HG03139 (cell line): ENCODE measurements around the gene DLK2.
"Not testable (repeated sequence)": the region's sequence is repeated elsewhere in the genome, so short reads cannot be mapped to it uniquely, and the experiment has no call there.

Experiments used
- ATAC-seq: cut with Tn5 transposase; IDR thresholded peaks from one replicate; pipeline ENCODE4 v1.9.1; 2021; ENCODE audit not compliant: unreplicated experiment

Gene DLK2

DNA sequence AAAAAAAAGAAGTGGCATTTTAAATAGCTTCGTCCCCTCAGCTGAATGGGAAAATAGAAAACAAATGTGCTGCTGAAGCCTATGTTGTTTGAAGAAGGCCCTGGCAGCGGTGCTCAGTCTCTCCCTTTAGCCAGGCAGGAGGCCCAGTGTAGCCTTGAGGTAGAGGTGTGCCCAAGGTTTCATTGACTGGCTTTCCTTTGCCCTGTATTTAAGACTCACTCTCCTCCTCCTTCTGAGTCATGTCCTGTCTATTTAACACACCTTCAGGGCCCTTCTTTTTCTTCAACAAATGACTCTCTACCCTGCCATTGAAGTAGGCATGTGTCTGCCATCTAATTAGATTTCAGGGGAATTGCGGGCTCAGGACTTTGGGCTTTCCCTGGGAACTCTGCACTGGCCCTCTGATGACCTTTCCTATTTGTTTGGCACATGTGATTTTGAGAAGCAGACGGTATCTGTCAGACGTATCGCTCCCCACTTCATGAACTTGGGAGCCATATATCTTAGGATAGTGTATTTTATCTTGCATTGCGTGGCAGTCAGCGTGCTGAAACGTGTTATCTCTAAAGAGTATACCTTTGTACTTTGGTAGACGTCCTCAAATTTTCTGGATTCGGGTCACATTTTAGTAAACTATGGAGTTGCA is 26.4 kb upstream of the DLK2 start:
- ATAC-seq, result no peak

DNA sequence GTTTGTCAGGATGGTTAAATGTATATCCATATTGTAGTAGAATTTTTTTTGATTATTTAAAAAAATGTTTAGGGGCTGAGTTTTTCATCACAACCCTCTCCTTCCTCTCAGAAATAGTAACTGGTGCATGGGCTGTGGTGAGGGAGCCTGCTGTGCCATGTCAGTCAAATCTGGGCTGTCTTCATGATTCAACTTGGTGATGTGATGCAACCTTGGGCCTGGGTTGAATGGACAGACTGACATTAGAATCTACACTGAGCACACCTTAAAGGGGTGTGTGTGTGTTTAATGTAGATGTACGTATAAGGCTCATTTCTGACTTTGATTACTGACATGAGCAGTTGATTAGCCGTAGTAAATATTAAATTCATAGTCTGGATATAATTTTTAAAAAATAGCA is 25.7 kb upstream of the DLK2 start:
- ATAC-seq, result no peak

- peak; percentile 3 for ATAC-seq
These were observed 22.6 kb upstream of the DLK2 start for GRCh38 chr6:43478008-43478372.

- peak; percentile 97 for ATAC-seq
These were observed 22.1 kb upstream of the DLK2 start, which contains the start of gene TJAP1 for GRCh38 chr6:43477235-43478007. TJAP1 (plus strand) TSS chr6:43477570; CDS start chr6:43499002, 21,432 bp downstream.

GRCh38 chr6:43476746-43477145 is 21.4 kb upstream of the DLK2 start:
- no peak for ATAC-seq

- no peak for ATAC-seq
These were observed 20.2 kb upstream of the DLK2 start for GRCh38 chr6:43475516-43475915.

- ATAC-seq, result no peak
These were observed 17.2 kb upstream of the DLK2 start for GRCh38 chr6:43472515-43472914.

DNA sequence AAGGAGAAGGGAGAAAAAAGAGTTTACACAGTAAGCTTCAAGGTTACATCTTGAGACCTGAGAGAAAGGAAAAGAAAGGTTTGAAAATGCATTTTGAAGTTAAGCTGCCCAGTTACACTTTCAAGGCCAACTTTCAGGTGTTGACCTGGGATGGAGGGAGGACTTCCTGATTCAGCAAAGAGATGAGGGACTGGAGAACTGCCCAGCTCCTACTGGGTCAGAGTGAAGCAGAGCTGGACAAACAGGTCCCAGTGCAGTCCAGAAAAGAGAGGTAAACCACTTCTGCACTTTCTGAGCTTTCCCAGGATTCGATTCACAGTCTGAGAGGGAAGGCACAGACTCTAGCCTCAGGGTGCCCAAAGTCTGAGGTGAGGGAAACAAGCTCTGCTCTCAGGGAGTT is 16.1 kb upstream of the DLK2 start:
- ATAC-seq, result no peak

DNA sequence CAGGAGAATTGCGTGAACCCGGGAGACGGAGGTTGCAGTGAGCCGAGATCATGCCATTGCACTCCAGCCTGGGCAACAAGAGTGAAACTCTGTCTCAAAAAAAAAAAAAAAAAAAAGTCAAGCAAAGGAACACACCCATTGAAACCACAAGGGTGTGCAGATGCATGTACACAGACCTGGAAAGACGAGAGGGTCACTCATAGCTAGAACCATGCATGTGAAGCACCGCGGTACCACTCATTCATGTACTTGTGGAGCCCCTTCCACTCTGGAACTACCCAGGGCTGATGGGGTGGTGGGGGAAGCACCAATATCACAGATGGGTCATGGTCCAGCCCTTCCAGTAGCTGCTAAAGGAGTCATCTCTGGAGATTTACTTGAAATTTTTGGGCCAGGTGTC is 14.6 kb upstream of the DLK2 start:
- ATAC-seq, result no peak

GRCh38 chr6:43468748-43469681 is 13.7 kb upstream of the DLK2 start:
- no peak for ATAC-seq

DNA sequence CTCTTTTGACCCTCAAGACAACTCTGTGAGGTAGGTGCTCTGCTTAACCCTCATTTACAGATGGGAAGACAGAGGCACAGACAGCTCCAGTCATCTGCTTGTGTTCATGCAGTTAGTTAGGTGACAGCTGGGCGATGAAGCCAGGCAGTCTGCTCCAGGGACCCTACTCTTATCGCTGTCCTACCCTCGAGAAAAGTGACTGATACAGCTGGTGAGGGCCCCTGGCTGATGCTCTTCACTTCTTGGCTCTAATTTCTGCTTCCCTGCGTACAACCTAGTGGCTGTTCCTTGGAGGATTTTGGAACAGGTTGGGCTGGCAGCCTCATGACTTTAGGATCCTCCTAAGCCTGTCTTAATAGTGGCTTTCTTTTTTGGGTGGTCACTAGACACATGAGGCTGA is 12.9 kb upstream of the DLK2 start:
- ATAC-seq, result no peak

DNA sequence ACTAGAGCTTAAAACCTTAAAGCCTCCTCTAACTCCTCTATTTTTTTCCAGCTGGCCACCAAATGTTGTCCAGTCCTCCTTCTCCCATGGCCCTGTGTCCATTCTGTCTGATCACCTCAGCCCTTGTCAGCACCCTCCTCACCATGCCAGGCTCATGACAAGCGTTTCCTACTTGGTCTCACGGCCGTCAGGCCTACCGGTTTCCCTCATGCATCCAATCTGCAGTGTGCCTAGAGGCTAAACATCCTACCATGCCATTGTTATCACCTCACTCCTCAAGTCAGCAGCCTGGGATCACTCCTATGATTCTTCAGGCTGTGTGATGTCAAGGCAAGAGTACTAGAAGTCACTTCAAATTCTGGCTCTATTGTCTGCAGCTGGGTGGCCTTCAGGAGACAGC is 12.4 kb upstream of the DLK2 start:
- no peak for ATAC-seq

DNA sequence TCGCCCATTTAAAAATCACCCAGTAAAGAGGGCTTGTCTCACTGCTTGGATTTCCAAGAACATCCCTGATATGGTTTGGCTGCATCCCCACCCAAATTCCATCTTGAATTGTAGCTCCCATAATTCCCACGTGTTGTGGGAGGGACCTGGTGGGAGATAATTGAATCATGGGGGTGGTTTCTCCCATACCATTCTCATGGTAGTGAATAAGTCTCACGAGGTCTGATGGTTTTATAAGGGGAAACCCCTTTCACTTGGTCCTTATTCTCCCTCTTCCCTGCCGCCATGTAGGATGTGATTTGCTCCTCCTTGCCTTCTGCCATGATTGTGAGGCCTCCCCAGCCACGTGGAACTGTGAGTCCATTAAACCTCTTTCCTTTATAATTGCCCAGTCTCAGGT is 11.9 kb upstream of the DLK2 start:
- not testable (repeated sequence) for ATAC-seq

DNA sequence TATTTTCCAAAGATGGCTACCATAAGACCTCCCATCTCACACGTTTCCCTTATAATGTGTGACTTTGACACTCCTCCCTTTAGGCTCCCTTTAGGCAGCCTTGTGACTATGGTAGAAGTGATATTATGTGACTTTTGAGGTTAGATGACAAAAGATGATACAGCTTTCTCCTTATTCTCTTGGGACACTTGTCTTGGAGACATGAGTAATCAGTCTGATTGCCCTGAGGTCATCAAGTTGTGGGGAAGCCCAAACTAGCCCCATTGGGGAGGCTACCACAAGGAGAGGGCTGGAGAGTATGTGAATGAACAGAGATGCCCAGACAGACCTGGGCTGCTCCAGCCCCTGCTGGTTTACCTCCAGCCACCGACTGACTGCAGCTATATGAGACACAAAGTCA is 10.6 kb upstream of the DLK2 start:
- ATAC-seq, result no peak

DNA sequence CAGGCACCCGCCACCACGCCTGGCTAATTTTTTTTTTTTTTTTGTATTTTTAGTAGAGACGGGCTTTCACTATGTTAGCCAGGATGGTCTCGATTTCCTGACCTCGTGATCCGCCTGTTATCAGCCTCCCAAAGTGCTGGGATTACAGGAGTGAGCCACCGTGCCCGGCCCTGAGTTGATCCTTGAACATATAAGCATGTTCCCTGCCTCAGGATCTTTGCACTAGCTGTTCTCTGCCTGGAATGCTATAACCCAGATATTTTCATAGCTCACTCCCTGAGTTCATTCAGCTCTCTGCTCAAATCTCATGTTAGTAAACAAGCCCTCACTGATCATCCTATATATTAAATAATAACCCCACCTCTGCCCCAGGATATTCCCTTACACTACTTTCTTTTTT is 9.0 kb upstream of the DLK2 start:
- ATAC-seq, result no peak

DNA sequence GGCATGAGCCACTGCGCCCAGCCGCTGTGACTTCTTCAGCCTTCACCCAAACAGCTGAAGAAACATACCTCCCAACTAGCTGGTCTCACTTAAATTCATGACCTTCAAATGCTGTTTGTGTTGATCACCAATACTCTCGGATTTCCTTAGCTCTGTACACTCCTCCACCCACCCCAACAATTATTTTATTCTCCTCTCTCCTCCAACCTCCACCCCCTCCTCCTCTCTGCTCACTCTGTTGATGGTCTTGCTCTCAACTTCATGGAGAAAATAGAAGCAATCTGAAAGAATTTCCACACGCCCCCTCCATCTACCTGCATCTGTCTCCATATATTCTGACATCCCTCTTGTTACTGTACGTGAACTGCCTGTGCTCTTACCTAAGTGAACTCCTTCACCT is 6.6 kb upstream of the DLK2 start:
- ATAC-seq, result no peak

DNA sequence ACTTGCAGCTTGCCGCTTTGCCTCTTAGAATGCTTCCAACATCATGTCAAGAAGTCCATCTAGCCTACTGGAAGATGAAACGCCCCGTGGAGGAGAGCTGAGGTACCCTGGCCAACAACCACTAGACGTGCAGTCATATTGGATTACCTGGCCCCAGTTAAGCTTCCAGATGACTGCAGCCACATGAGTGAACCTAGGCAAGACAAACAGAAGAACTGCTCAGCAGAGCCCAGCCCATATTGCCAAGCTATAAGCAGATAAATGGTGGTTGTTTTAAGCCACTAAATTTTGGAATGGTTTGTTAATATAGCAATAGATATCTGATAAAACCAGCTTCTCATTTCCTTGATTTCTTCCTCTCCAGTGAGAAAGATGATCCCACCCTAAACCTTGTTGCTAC is 4.7 kb upstream of the DLK2 start:
- no peak for ATAC-seq

DNA sequence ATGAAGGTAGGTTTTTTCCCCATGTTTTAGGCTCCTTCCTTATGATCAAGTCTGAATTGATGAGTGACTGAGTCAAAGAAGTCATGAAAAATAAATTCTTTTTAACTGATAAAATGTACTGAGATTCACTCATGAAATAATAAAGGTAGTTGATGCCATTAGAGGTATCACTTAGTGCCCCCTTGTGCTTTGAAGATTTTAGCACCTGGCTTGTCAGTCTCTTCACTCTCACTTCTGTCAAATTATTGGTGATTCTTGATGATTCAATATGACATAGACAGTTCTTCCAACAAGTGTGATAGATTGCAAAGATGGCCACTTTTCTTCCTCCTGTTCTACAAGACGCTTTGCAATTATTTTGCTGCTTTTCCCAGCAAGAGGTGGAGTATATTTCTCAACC is 4.2 kb upstream of the DLK2 start:
- no peak for ATAC-seq

DNA sequence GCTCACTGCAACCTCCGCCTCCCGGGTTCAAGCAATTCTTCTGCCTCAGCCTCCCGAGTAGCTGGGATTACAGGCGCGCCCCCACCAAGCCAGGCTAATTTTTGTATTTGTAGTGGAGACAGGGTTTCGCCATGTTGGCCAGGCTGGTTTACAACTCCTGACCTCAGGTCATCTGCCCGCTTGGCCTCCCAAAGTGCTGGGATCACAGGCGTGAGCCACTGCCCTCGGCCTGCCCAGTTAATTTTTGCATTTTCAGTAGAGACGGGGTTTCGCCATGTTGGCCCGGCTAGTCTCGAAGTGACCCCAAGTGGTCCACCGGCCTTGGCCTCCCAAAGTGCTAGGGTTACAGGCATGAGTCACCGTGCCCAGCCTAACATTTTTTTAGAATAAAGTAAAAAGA is 2.8 kb upstream of the DLK2 start:
- not testable (repeated sequence) for ATAC-seq

GRCh38 chr6:43457643-43458042 is 2.3 kb upstream of the DLK2 start:
- no peak for ATAC-seq

DNA sequence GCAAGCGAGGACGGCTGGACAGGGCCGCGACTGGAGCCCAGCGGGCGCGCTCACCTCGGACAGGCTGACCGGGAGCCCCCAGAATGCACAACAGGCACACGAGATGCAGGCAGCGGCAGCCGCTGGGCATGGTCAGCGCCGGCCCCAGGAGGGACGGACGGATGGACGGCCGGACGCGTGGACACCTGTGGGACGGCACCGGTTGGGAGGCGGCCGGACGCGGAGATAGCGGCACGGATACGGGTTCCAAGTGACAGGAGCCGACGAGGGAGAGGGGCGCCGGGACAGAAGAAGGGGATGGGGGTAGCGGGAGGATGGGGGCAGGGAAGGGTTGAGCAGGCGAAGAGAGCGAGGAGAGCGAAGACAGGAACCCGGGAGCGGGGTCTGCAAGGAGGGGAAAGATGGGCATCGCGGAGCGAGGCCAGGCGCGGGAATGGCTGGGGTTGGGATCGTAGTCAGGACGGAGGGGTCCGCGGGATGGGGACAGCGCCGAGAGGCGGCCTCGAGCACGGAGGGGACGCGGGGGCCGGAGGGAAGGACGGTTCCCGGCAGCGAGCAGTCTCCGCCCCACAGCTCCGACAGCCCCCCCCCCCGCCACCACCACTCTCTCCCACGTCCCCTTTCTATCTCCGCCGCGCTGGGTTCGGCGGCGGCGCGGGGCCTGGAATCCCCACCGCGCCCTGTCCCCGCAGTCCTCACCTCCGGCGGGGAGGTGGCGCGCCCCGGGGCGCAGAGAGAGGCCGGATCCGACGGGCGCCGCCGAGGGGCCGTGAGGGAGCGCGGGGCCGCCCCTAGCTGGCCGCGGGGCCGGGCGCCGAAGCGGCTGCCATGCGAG is 435 bp downstream of the DLK2 start:
- no peak for ATAC-seq
